HepG2 (cell line): ENCODE results near the gene ACTR1B. TPM values are rescaled to one million over a fixed set of nuclear protein-coding genes. Genes with fewer than 3 reads are reported as not detected.

Experiments
- ASH2L ChIP-seq: fragments of 300-600, 200-600 bp; sonication (generic); IDR thresholded peaks from 2 replicates; pipeline ENCODE4 v1.7.0; 2017; ENCODE audit warnings: low read depth, mild to moderate bottlenecking, moderate library complexity, mixed read lengths, low read length; ENCODE audit not compliant: insufficient read length
- CEBPG ChIP-seq: IDR thresholded peaks from 2 replicates; pipeline ENCODE4 v1.6.1; 2016
- CREB3 ChIP-seq: sonication (generic); formaldehyde crosslinking; IDR thresholded peaks from 2 replicates; pipeline ENCODE4 v1.5.0; 2020; ENCODE audit warnings: missing genetic modification reagents
- GABPA ChIP-seq, 2 experiments: IDR thresholded peaks; 2 replicates each; pipeline ENCODE4 v1.6.1; 2011 to 2016; ENCODE audit warnings: low read depth in 2 of 2, low read length in 1 of 2, missing biosample characterization in 1 of 2, missing genetic modification characterization in 1 of 2
- MAX ChIP-seq: IDR thresholded peaks from 2 replicates; pipeline ENCODE4 v1.6.1; 2012; ENCODE audit warnings: inconsistent platforms
- MLX ChIP-seq: IDR thresholded peaks from 2 replicates; pipeline ENCODE4 v1.6.1; 2016
- MXD4 ChIP-seq: IDR thresholded peaks from 2 replicates; pipeline ENCODE4 v1.6.1; 2016; ENCODE audit warnings: mild to moderate bottlenecking, missing biosample characterization, missing genetic modification reagents
- NBN ChIP-seq: fragments of 450-650 bp; conservative IDR thresholded peaks from 2 replicates; pipeline ENCODE4 v1.6.1; 2017
- PCBP1 ChIP-seq: fragments of 200-400 bp; formaldehyde crosslinking; IDR thresholded peaks from 2 replicates; pipeline ENCODE4 v1.6.1; 2017; ENCODE audit warnings: mild to moderate bottlenecking, low read depth, low read length, borderline replicate concordance
- POGZ ChIP-seq: sonication (generic); formaldehyde crosslinking; IDR thresholded peaks from 2 replicates; pipeline ENCODE4 v1.4.0; 2020; ENCODE audit warnings: mild to moderate bottlenecking, missing genetic modification reagents
- RFXAP ChIP-seq: sonication (generic); formaldehyde crosslinking; IDR thresholded peaks from 2 replicates; pipeline ENCODE4 v1.4.0; 2020; ENCODE audit warnings: missing genetic modification reagents, borderline replicate concordance
- TRAFD1 ChIP-seq: sonication (generic); formaldehyde crosslinking; IDR thresholded peaks from 2 replicates; pipeline ENCODE4 v1.5.1; 2020; ENCODE audit warnings: missing genetic modification reagents, mild to moderate bottlenecking, borderline replicate concordance
- USF2 ChIP-seq, 2 experiments: sonication (generic) in 1 of 2; formaldehyde crosslinking in 1 of 2; IDR thresholded peaks; 2 replicates each; pipeline versions ENCODE4 v1.5.1 to v1.6.1; 2011 to 2020; ENCODE audit warnings: borderline replicate concordance in 1 of 2, low read depth in 1 of 2, low read length in 1 of 2, mild to moderate bottlenecking in 1 of 2, missing genetic modification reagents in 1 of 2, moderate library complexity in 1 of 2
- ZFP36L2 ChIP-seq: sonication (generic); formaldehyde crosslinking; IDR thresholded peaks from 2 replicates; pipeline ENCODE4 v1.4.0; 2020; ENCODE audit warnings: missing genetic modification reagents
- ZKSCAN5 ChIP-seq: sonication (generic); formaldehyde crosslinking; IDR thresholded peaks from 2 replicates; pipeline ENCODE4 v1.5.1; 2020; ENCODE audit warnings: mild to moderate bottlenecking, missing genetic modification reagents
- ZNF12 ChIP-seq: sonication (generic); formaldehyde crosslinking; IDR thresholded peaks from 2 replicates; pipeline ENCODE4 v1.5.0; 2020; ENCODE audit warnings: missing genetic modification reagents
- ZNF264 ChIP-seq: sonication (generic); formaldehyde crosslinking; IDR thresholded peaks from 2 replicates; pipeline ENCODE4 v1.4.0; 2020; ENCODE audit warnings: missing genetic modification reagents
- ZNF335 ChIP-seq: sonication (generic); formaldehyde crosslinking; IDR thresholded peaks from 2 replicates; pipeline ENCODE4 v1.4.0; 2020; ENCODE audit warnings: missing genetic modification reagents
- ZNF343 ChIP-seq: sonication (generic); formaldehyde crosslinking; IDR thresholded peaks from 2 replicates; pipeline ENCODE4 v1.4.0; 2020; ENCODE audit warnings: mild to moderate bottlenecking, missing genetic modification reagents
- ZNF550 ChIP-seq: sonication (generic); formaldehyde crosslinking; IDR thresholded peaks from 2 replicates; pipeline ENCODE4 v1.4.0; 2020; ENCODE audit warnings: mild to moderate bottlenecking, missing genetic modification reagents, borderline replicate concordance
- ZNF569 ChIP-seq: sonication (generic); formaldehyde crosslinking; IDR thresholded peaks from 2 replicates; pipeline ENCODE4 v1.5.0; 2020; ENCODE audit warnings: mild to moderate bottlenecking, missing genetic modification reagents, moderate library complexity, borderline replicate concordance
- ZNF7 ChIP-seq: IDR thresholded peaks from 2 replicates; pipeline ENCODE4 v1.6.1; 2016; ENCODE audit warnings: missing biosample characterization, missing genetic modification reagents
- polyA plus RNA-seq, 8 experiments: library from polyadenylated mRNA; depleted of rRNA in 3 of 8; stranded (reverse) in 7 of 8; unstranded in 1 of 8; fragments of >200 nt; fragmentation: Illumina TruSeq in 4 of 8; extraction: Trizol in 4 of 8; gene quantifications; 2 replicates each; pipeline versions ENCODE4 v1.2.1 to v1.2.3, GENCODE V29; 2011 to 2016; ENCODE audit warnings: low read depth in 4 of 8, missing spikeins in 1 of 8, mixed read lengths in 1 of 8; ENCODE audit not compliant: insufficient read depth in 1 of 8
- total RNA-seq, 5 experiments: library from RNA; depleted of rRNA; stranded (reverse); fragments of >200 nt; fragmentation: Illumina TruSeq; extraction: Trizol; gene quantifications; 2 replicates each; pipeline ENCODE4 v1.2.3, GENCODE V29; 2016; ENCODE audit warnings: low read depth in 1 of 5

The ACTR1B gene
- total and polyA plus RNA-seq, 2 of the 13 experiments (the other 11 are each of a cell fraction or from before 2014, with no cell fraction given) = 61.7 to 76.7 TPM

- TF ChIP-seq CREB3 (CRISPR knock-in tag) (no peak; the same call in 1 of the 2 replicates), USF2 (IDR thresholded peaks at IDR 0.05; ENCODE audit: low read depth, low read length) (no peak), USF2 (CRISPR knock-in tag; IDR thresholded peaks at IDR 0.05; ENCODE audit: borderline replicate concordance) (no peak), NBN (no peak), CEBPG (CRISPR knock-in tag) (peak; percentile 73; the same call in 1 of the 2 replicates), PCBP1 (no peak; the same call in 1 of the 2 replicates), ZNF550 (CRISPR knock-in tag) (no peak), ZFP36L2 (CRISPR knock-in tag) (no peak), ZKSCAN5 (CRISPR knock-in tag) (no peak), MXD4 (0 out of 2 replicates have a peak, but pooled peaks have one; percentile 58), ZNF335 (CRISPR knock-in tag) (peak; percentile 52; the same call in 1 of the 2 replicates), ZNF569 (CRISPR knock-in tag) (no peak), ZNF264 (CRISPR knock-in tag) (no peak; the same call in 1 of the 2 replicates), ZNF12 (CRISPR knock-in tag) (no peak), GABPA (IDR thresholded peaks at IDR 0.05; ENCODE audit: low read depth, low read length) (peak; percentile 54), GABPA (CRISPR knock-in tag; IDR thresholded peaks at IDR 0.05; ENCODE audit: low read depth) (peak; percentile 81), MAX (peak; percentile 69), ASH2L (peak; percentile 61), MLX (CRISPR knock-in tag) (no peak), ZNF7 (CRISPR knock-in tag) (no peak), TRAFD1 (CRISPR knock-in tag) (no peak), ZNF343 (no peak), RFXAP (CRISPR knock-in tag) (peak; percentile 99), POGZ (CRISPR knock-in tag) (peak; percentile 80)
Observed at GRCh38 chr2:97663962-97664635, at the start of gene ACTR1B (continued).
